ENCODE results near the gene PIGL. TPM values are rescaled to one million over a fixed set of nuclear protein-coding genes. Genes with fewer than 3 reads are reported as not detected.

The PIGL gene
- total and polyA plus RNA-seq, 2 donors (not counting 3 experiments of a cell fraction or from before 2014, with no cell fraction given), result 28.6 to 40.8 TPM

- H3K9ac ChIP-seq (replicated peaks; ENCODE audit: extremely low read depth, insufficient read depth, low read length), result peak within 1 kb of the TSS; percentile 77
- ChIA-PET POLR2A (interaction anchor here (1.5 kb wide), 2 partner anchors 27 to 85 kb away, joined by 4 to 15 read pairs; partner anchors contain the start of gene UBB), CTCF (interaction anchor here (0.6 to 5.1 kb wide), 30 partner anchors 10 to 271 kb away, joined by 3 to 73 read pairs (median 4); partner anchors contain the start of genes NCOR1, PIGL, TRPV2 and UBB)
- intact Hi-C loops (cut with micrococcal nuclease) (loop anchor here (2.0 kb wide), 1 partner anchor 139 kb away; the partner anchor contains the start of gene NCOR1), dilution Hi-C loops (cut with MboI; ENCODE audit: extremely low pct_ligation_motif_present, low sequenced_read_pairs) (no loop called here)
- FAIRE-seq, result no peak
- peak within 1 kb of the TSS; percentile 87 for H3K4me2 ChIP-seq (ENCODE audit: insufficient read depth, low read length)
- peaks cover 5% of the 10 kb centered on the region for H3K79me2 ChIP-seq (ENCODE audit: control insufficient read depth, insufficient read depth, low read length)
- H3K9me3 ChIP-seq (replicated peaks; ENCODE audit: control insufficient read depth, insufficient read depth, low read length), result no peaks in the 10 kb centered on the region
- no peaks in the 10 kb centered on the region for H4K20me1 ChIP-seq (replicated peaks; ENCODE audit: control insufficient read depth, extremely low read depth, insufficient read depth, low read length)
- H2AFZ ChIP-seq (ENCODE audit: low read depth, low read length), result peak within 1 kb of the TSS; percentile 91
- peak; percentile 47 for DNase-seq (ENCODE audit: low read depth, low spot score)
- TF ChIP-seq CTCF (IDR thresholded peaks at IDR 0.05; ENCODE audit: extremely low read depth in 1 of 2, insufficient read depth in 1 of 2, low read depth in 1 of 2, low read length in 2 of 2), result peak in 1 of 2 donors; percentile 9
- TF ChIP-seq MYC (IDR thresholded peaks at IDR 0.05; ENCODE audit: low read depth, low read length), result no peak
- no peak for TF ChIP-seq EZH2 (IDR thresholded peaks at IDR 0.05; ENCODE audit: borderline replicate concordance, low read depth, low read length, severe bottlenecking)
- TF ChIP-seq POLR2AphosphoS5 (IDR thresholded peaks at IDR 0.05; ENCODE audit: insufficient read depth, low read depth, low read length), result peak; percentile 76
- TF ChIP-seq FOS (IDR thresholded peaks at IDR 0.05; ENCODE audit: borderline replicate concordance, insufficient read depth, low read length), result no peak
- no peak for TF ChIP-seq JUN (IDR thresholded peaks at IDR 0.05; ENCODE audit: borderline replicate concordance, insufficient read depth, insufficient read length, low read depth)
- no peak for TF ChIP-seq MAX (IDR thresholded peaks at IDR 0.05; ENCODE audit: insufficient read depth, insufficient read length)
- no peak for TF ChIP-seq POLR2A (IDR thresholded peaks at IDR 0.05; ENCODE audit: low read depth, low read length)
- no peaks in the 10 kb centered on the region for H3K27me3 ChIP-seq (ENCODE audit: control insufficient read depth in 2 of 2, insufficient read depth in 2 of 2, low read length in 2 of 2)
- H3K4me1 ChIP-seq (ENCODE audit: control insufficient read depth, extremely low read depth, insufficient read depth, low read length), result peaks cover 10% of the 10 kb centered on the region
- BruUV-seq (replicated peaks), result no TSS peak
- H3K4me3 ChIP-seq (replicated peaks in 1 of 3; ENCODE audit: insufficient read depth in 1 of 3, low read depth in 1 of 3, low read length in 3 of 3), result peak within 1 kb of the TSS; percentile 48 to 60 (median 49)
- H3K36me3 ChIP-seq (ENCODE audit: control insufficient read depth in 2 of 2, extremely low read depth in 1 of 2, insufficient read depth in 2 of 2, low read length in 2 of 2), result peaks cover 0 to 4% of the 10 kb centered on the region in 2 experiments
- peak within 1 kb of the TSS; percentile 2 for H3K27ac ChIP-seq (ENCODE audit: insufficient read depth, low read depth, low read length)
- no peaks in the 10 kb centered on the region for H3K9me1 ChIP-seq (replicated peaks; ENCODE audit: control insufficient read depth, extremely low read depth, insufficient read depth, low read length)
These were observed 136.5 kb downstream of the PIGL start, which contains the start of gene CENPV for GRCh38 chr17:16353317-16354174. Gene CENPV, minus strand, starts transcription at chr17:16353469. Its CDS starts 33 bp downstream, at chr17:16353436.

All from endothelial cell of umbilical vein (primary cell).